ACC112 (cell line): Measurements from ENCODE around the gene SEMA7A.

Experiments
- H2AFZ ChIP-seq: fragments of 200-600 bp; sonication (generic); one replicate; pipeline ENCODE4 v1.6.0; 2017; ENCODE audit warnings: antibody characterized with exemption, low read length; ENCODE audit not compliant: unreplicated experiment
- H3K27ac ChIP-seq: fragments of 200-600 bp; sonication (generic); 2 replicates; pipeline ENCODE4 v1.5.1; 2014; ENCODE audit warnings: low read depth, mild to moderate bottlenecking, antibody characterized with exemption, low read length, moderate library complexity
- H3K27me3 ChIP-seq: fragments of 200-600 bp; sonication (generic); 2 replicates; pipeline ENCODE4 v1.6.1; 2014; ENCODE audit warnings: mild to moderate bottlenecking, antibody characterized with exemption, low read length, moderate library complexity, mixed read lengths; ENCODE audit not compliant: insufficient read depth
- H3K36me3 ChIP-seq: fragments of 200-600 bp; sonication (generic); 2 replicates; pipeline ENCODE4 v1.6.1; 2016; ENCODE audit warnings: mild to moderate bottlenecking, antibody characterized with exemption, low read length, moderate library complexity, mixed read lengths; ENCODE audit not compliant: insufficient read depth
- H3K4me1 ChIP-seq: fragments of 200-600 bp; sonication (generic); one replicate; pipeline ENCODE4 v1.6.1; 2016; ENCODE audit warnings: low read length, mixed read lengths; ENCODE audit not compliant: insufficient read depth, unreplicated experiment, control insufficient read depth
- H3K4me3 ChIP-seq: fragments of 200-600 bp; sonication (generic); 2 replicates; pipeline ENCODE4 v1.5.1; 2014; ENCODE audit warnings: mild to moderate bottlenecking, low read depth, low read length
- H3K79me2 ChIP-seq: fragments of 200-600 bp; sonication (generic); one replicate; pipeline ENCODE4 v1.6.0; 2016; ENCODE audit warnings: low read length; ENCODE audit not compliant: control insufficient read depth, unreplicated experiment, insufficient read depth

Gene SEMA7A

GRCh38 chr15:74451322-74451721, 17.6 kb upstream of the SEMA7A start:
- no peak overlapping the region for H3K27ac ChIP-seq
- H3K4me3 ChIP-seq: no peak overlapping the region
- no peaks in the 10 kb centered on the region for H3K79me2 ChIP-seq
- H3K4me1 ChIP-seq: no peaks in the 10 kb centered on the region
- peaks cover 18% of the 10 kb centered on the region for H3K36me3 ChIP-seq
- H3K27me3 ChIP-seq: no peaks in the 10 kb centered on the region
- H2AFZ ChIP-seq: no peak overlapping the region

- Histone ChIP-seq H3K4me3 (no peak overlapping the region), H2AFZ (no peak overlapping the region), H3K27me3 (no peaks in the 10 kb centered on the region), H3K4me1 (no peaks in the 10 kb centered on the region), H3K27ac (no peak overlapping the region), H3K36me3 (peaks cover 6% of the 10 kb centered on the region; the same call in 1 of the 2 replicates), H3K79me2 (no peaks in the 10 kb centered on the region)
Observed at GRCh38 chr15:74449643-74450205, 16.0 kb upstream of the SEMA7A start.

- Histone ChIP-seq H3K27ac (no peak overlapping the region), H3K4me3 (no peak overlapping the region), H2AFZ (no peak overlapping the region), H3K4me1 (no peaks in the 10 kb centered on the region), H3K27me3 (no peaks in the 10 kb centered on the region), H3K36me3 (0 out of 2 replicates have a peak, but pooled peaks cover 4% of the 10 kb centered on the region), H3K79me2 (no peaks in the 10 kb centered on the region)
Observed at GRCh38 chr15:74449095-74449494, 15.3 kb upstream of the SEMA7A start.

GRCh38 chr15:74445816-74446763, 12.3 kb upstream of the SEMA7A start:
- H3K27me3 ChIP-seq: no peaks in the 10 kb centered on the region
- no peaks in the 10 kb centered on the region for H3K79me2 ChIP-seq
- H3K36me3 ChIP-seq: 0 out of 2 replicates have a peak, but pooled peaks cover under 1% of the 10 kb centered on the region
- no peaks in the 10 kb centered on the region for H3K4me1 ChIP-seq
- no peak overlapping the region for H3K27ac ChIP-seq
- H3K4me3 ChIP-seq: no peak overlapping the region
- no peak overlapping the region for H2AFZ ChIP-seq

- H3K4me1 ChIP-seq: no peaks in the 10 kb centered on the region
- no peaks in the 10 kb centered on the region for H3K79me2 ChIP-seq
- H3K36me3 ChIP-seq: no peaks in the 10 kb centered on the region
- no peak overlapping the region for H3K27ac ChIP-seq
- no peak overlapping the region for H3K4me3 ChIP-seq
- H3K27me3 ChIP-seq: no peaks in the 10 kb centered on the region
- H2AFZ ChIP-seq: no peak overlapping the region
Observed at GRCh38 chr15:74444106-74445062, 10.6 kb upstream of the SEMA7A start.

- no peak overlapping the region for H3K4me3 ChIP-seq
- H3K36me3 ChIP-seq: no peaks in the 10 kb centered on the region
- H3K27me3 ChIP-seq: no peaks in the 10 kb centered on the region
- H3K79me2 ChIP-seq: no peaks in the 10 kb centered on the region
- H3K27ac ChIP-seq: no peak overlapping the region
- no peak overlapping the region for H2AFZ ChIP-seq
- no peaks in the 10 kb centered on the region for H3K4me1 ChIP-seq
Observed at GRCh38 chr15:74443100-74443909, 9.5 kb upstream of the SEMA7A start.

- no peaks in the 10 kb centered on the region for H3K27me3 ChIP-seq
- no peak overlapping the region for H2AFZ ChIP-seq
- H3K4me3 ChIP-seq: no peak overlapping the region
- H3K27ac ChIP-seq: no peak overlapping the region
- no peaks in the 10 kb centered on the region for H3K4me1 ChIP-seq
- H3K36me3 ChIP-seq: no peaks in the 10 kb centered on the region
- H3K79me2 ChIP-seq: no peaks in the 10 kb centered on the region
Observed at GRCh38 chr15:74442604-74443003, 8.8 kb upstream of the SEMA7A start.

GRCh38 chr15:74442063-74442462, 8.3 kb upstream of the SEMA7A start:
- H3K27ac ChIP-seq: no peak overlapping the region
- H3K79me2 ChIP-seq: no peaks in the 10 kb centered on the region
- H2AFZ ChIP-seq: no peak overlapping the region
- no peaks in the 10 kb centered on the region for H3K4me1 ChIP-seq
- H3K4me3 ChIP-seq: no peak overlapping the region
- H3K36me3 ChIP-seq: no peaks in the 10 kb centered on the region
- H3K27me3 ChIP-seq: no peaks in the 10 kb centered on the region

GRCh38 chr15:74441248-74441941, 7.6 kb upstream of the SEMA7A start:
- no peaks in the 10 kb centered on the region for H3K4me1 ChIP-seq
- no peak overlapping the region for H3K27ac ChIP-seq
- no peaks in the 10 kb centered on the region for H3K79me2 ChIP-seq
- no peaks in the 10 kb centered on the region for H3K27me3 ChIP-seq
- no peaks in the 10 kb centered on the region for H3K36me3 ChIP-seq
- H2AFZ ChIP-seq: no peak overlapping the region
- no peak overlapping the region for H3K4me3 ChIP-seq
